Panc1 (cell line): Measurements from ENCODE around the gene ATP1B3. TPM values are rescaled to one million over a fixed set of nuclear protein-coding genes. Genes with fewer than 3 reads are reported as not detected.
A peak's percentile ranks its signal among the peaks of the same experiment; 100 is the strongest.

ENCODE experiments used
- ATAC-seq: fragments of 200-7000 bp; cut with Tn5 transposase; 2 replicates; pipeline ENCODE4 v1.9.1; 2020; ENCODE audit warnings: mild to moderate bottlenecking, moderate library complexity
- BruUV-seq: library from RNA; stranded (reverse); fragments of 400-500 nt; replicated peaks from 2 replicates; lab custom pipeline; 2021; lab: Mats Ljungman, UMichigan
- CTCF ChIA-PET: fragments of 300-600 bp; sonication (Branson Sonifier 250); formaldehyde crosslinking; loops from one replicate; lab custom pipeline; 2022; ENCODE audit warnings: antibody characterized with exemption; lab: Charles Lee
- POLR2A ChIA-PET: fragments of 300-600 bp; sonication (Branson Sonifier 250); formaldehyde crosslinking; loops from one replicate; lab custom pipeline; 2022; ENCODE audit warnings: antibody characterized with exemption; lab: Charles Lee
- DNase-seq: peaks from one replicate; pipeline ENCODE4 v3.0.0-alpha.2; 2010; ENCODE audit warnings: low read depth, low spot score
- H3K27ac ChIP-seq: 2 replicates; pipeline ENCODE4 v1.5.1; 2011; ENCODE audit warnings: mild to moderate bottlenecking, low read length, inconsistent platforms
- H3K27me3 ChIP-seq: fragments of 200-500 bp; sonication (Bioruptor generic); 2 replicates; pipeline ENCODE4 v1.6.0; 2014; ENCODE audit warnings: low read length, inconsistent platforms; ENCODE audit not compliant: control insufficient read depth, insufficient read depth
- H3K36me3 ChIP-seq: fragments of 200-500 bp; sonication (Bioruptor generic); 2 replicates; pipeline ENCODE4 v1.5.1; 2014; ENCODE audit warnings: inconsistent platforms, mild to moderate bottlenecking, low read length, moderate library complexity; ENCODE audit not compliant: control insufficient read depth, insufficient read depth
- H3K4me1 ChIP-seq: 2 replicates; pipeline ENCODE4 v1.5.1; 2011; ENCODE audit warnings: inconsistent platforms, mild to moderate bottlenecking, low read length, moderate library complexity; ENCODE audit not compliant: control insufficient read depth, insufficient read depth
- H3K4me3 ChIP-seq, 2 experiments: 2 replicates each; pipeline ENCODE4 v1.5.1; 2011 to 2012; ENCODE audit warnings: low read depth in 2 of 2, low read length in 2 of 2, mild to moderate bottlenecking in 2 of 2, inconsistent platforms in 1 of 2, moderate library complexity in 1 of 2
- H3K9me3 ChIP-seq: fragments of 200-500 bp; sonication (Bioruptor generic); 2 replicates; pipeline ENCODE4 v1.5.1; 2014; ENCODE audit warnings: low read depth, mild to moderate bottlenecking, inconsistent platforms, low read length, moderate library complexity; ENCODE audit not compliant: control insufficient read depth, insufficient read depth
- CTCF ChIP-seq: fragments of 450-650 bp; IDR thresholded peaks from 2 replicates; pipeline ENCODE4 v1.5.1; 2017; ENCODE audit warnings: mild to moderate bottlenecking
- POLR2AphosphoS5 ChIP-seq: IDR thresholded peaks from 2 replicates; pipeline ENCODE4 v1.6.1; 2012; ENCODE audit warnings: mild to moderate bottlenecking, low read depth, low read length, moderate library complexity
- REST ChIP-seq, 2 experiments: IDR thresholded peaks; 2 replicates each; pipeline ENCODE4 v1.6.1; 2011 to 2012; ENCODE audit warnings: low read depth in 2 of 2, control low read depth in 1 of 2, low read length in 1 of 2, mild to moderate bottlenecking in 1 of 2, moderate library complexity in 1 of 2; ENCODE audit not compliant: insufficient read depth in 1 of 2
- SIN3A ChIP-seq: IDR thresholded peaks from 2 replicates; pipeline ENCODE4 v1.6.1; 2012; ENCODE audit warnings: low read depth, mild to moderate bottlenecking, low read length, moderate library complexity, borderline replicate concordance; ENCODE audit not compliant: insufficient read depth
- TCF7L2 ChIP-seq: IDR thresholded peaks from 2 replicates; pipeline ENCODE4 v1.6.1; 2011; ENCODE audit warnings: mild to moderate bottlenecking, low read depth, low read length, inconsistent platforms
- in situ Hi-C: cut with HindIII; loops from 2 replicates; pipeline ENCODE4 v1.10.0; 2016; ENCODE audit warnings: low sequenced_read_pairs, low pct_unique_long_range_greater_than_20kb
- intact Hi-C: fragments of 100-400 bp; cut with micrococcal nuclease; formaldehyde crosslinking; loops from one replicate; pipeline ENCODE4 v1.10.0; 2022; ENCODE audit not compliant: unreplicated experiment
- total RNA-seq: library from RNA; stranded (reverse); gene quantifications from one replicate; pipeline ENCODE4 v1.2.1, GENCODE V29; 2021; ENCODE audit not compliant: unreplicated experiment

The ATP1B3 gene
- total RNA-seq, 1 experiment from 2014 or later: 201 TPM

- no peak for DNase-seq
- CTCF ChIA-PET: no interaction called here
- H3K4me3 ChIP-seq: no peak overlapping the region
- TF ChIP-seq REST (IDR thresholded peaks at IDR 0.05; ENCODE audit: insufficient read depth in 1 of 2, low read depth in 2 of 2, low read length in 1 of 2): no peak
- no peak for TF ChIP-seq SIN3A
- no peak for TF ChIP-seq CTCF
- no peak for TF ChIP-seq POLR2AphosphoS5
- TF ChIP-seq TCF7L2: no peak
- H3K27ac ChIP-seq: no peak overlapping the region
- POLR2A ChIA-PET: no interaction called here
- no peaks in the 10 kb centered on the region for H3K9me3 ChIP-seq
- no TSS peak for BruUV-seq
- in situ Hi-C loops: no loop called here
- H3K27me3 ChIP-seq: no peaks in the 10 kb centered on the region
- H3K4me1 ChIP-seq: no peaks in the 10 kb centered on the region
- ATAC-seq: no peak
- no peaks in the 10 kb centered on the region for H3K36me3 ChIP-seq
- intact Hi-C loops: loop anchor here (10.0 kb wide), 1 partner anchor 405 kb away; no protein-coding TSS in a partner anchor
These were observed 6.3 kb upstream of the ATP1B3 start for GRCh38 chr3:141870091-141870687.

- BruUV-seq: no TSS peak
- peak overlapping the region; percentile 77 for H3K27ac ChIP-seq
- ATAC-seq: peak; percentile 86
- in situ Hi-C loops: no loop called here
- TF ChIP-seq POLR2AphosphoS5: 0 out of 2 replicates have a peak, but pooled peaks have one; percentile 32
- no peak for TF ChIP-seq REST (IDR thresholded peaks at IDR 0.05; ENCODE audit: insufficient read depth in 1 of 2, low read depth in 2 of 2, low read length in 1 of 2)
- TF ChIP-seq CTCF: peak; percentile 98
- TF ChIP-seq TCF7L2: peak; percentile 90
- TF ChIP-seq SIN3A: peak; percentile 41; the same call in 1 of the 2 replicates
- intact Hi-C loops: loop anchor here (2.0 to 10.0 kb wide), 2 partner anchors 137 to 411 kb away; partner anchors contain the start of gene RNF7
- no peaks in the 10 kb centered on the region for H3K9me3 ChIP-seq
- POLR2A ChIA-PET: no interaction called here
- CTCF ChIA-PET: interaction anchor here (0.6 to 1.0 kb wide), 6 partner anchors 24 to 463 kb away, joined by 3 to 6 read pairs (median 4); partner anchors contain the start of gene RNF7
- no peaks in the 10 kb centered on the region; the same call in 1 of the 2 replicates for H3K36me3 ChIP-seq
- no peaks in the 10 kb centered on the region for H3K27me3 ChIP-seq
- DNase-seq: peak; percentile 61
- peaks cover 10% of the 10 kb centered on the region; the same call in 1 of the 2 replicates for H3K4me1 ChIP-seq
- peak overlapping the region; percentile 83 to 98 for H3K4me3 ChIP-seq
These were observed 1.0 kb upstream of the ATP1B3 start for GRCh38 chr3:141875374-141875892.
